GM12878 (cell line): Measurements from ENCODE around the gene KCTD19. TPM values are rescaled to one million over a fixed set of nuclear protein-coding genes. Genes with fewer than 3 reads are reported as not detected.

Experiments used
- ATAC-seq: fragments of 200-7000 bp; cut with Tn5 transposase; 3 replicates; pipeline ENCODE4 v1.9.1; 2020; ENCODE audit warnings: mild to moderate bottlenecking, moderate library complexity
- BruUV-seq: library from RNA; stranded (reverse); fragments of 400-500 nt; replicated peaks from 2 replicates; lab custom pipeline; 2021; lab: Mats Ljungman, UMichigan
- CTCF ChIA-PET: fragments of 300-600 bp; sonication (Branson Sonifier 250); formaldehyde crosslinking; extraction: SDS; loops from one replicate; lab custom pipeline; 2021; ENCODE audit warnings: inconsistent platforms; lab: Yijun Ruan, JAX
- POLR2A ChIA-PET: fragments of 350-600 bp; formaldehyde crosslinking; extraction: SDS; loops from one replicate; lab custom pipeline; 2021; ENCODE audit warnings: inconsistent platforms; lab: Charles Lee
- RAD21 ChIA-PET: fragments of 300-600 bp; sonication (Branson Sonifier 250); formaldehyde crosslinking; loops from one replicate; lab custom pipeline; 2023; ENCODE audit warnings: antibody characterized with exemption; ENCODE audit not compliant: unreplicated experiment; lab: Charles Lee
- SMC1A ChIA-PET: fragments of 300-600 bp; sonication (Branson Sonifier 250); formaldehyde crosslinking; loops from one replicate; lab custom pipeline; 2023; ENCODE audit not compliant: unreplicated experiment, uncharacterized antibody; lab: Charles Lee
- DNase-seq: peaks from one replicate; pipeline ENCODE4 v3.0.0-alpha.2; 2011; ENCODE audit warnings: low read depth, low spot score
- FAIRE-seq: peaks from 3 replicates; lab custom pipeline; 2011; peaks lifted over from hg19 to GRCh38; lab: Jason Lieb, UNC
- H2AFZ ChIP-seq: 2 replicates; pipeline ENCODE4 v1.6.0; 2011; ENCODE audit warnings: low read depth, low read length, control low read depth; ENCODE audit not compliant: control insufficient read depth
- H3K27ac ChIP-seq: 2 replicates; pipeline ENCODE4 v1.5.1; 2011; ENCODE audit warnings: control low read depth; ENCODE audit not compliant: control insufficient read depth, insufficient read depth
- H3K27me3 ChIP-seq, 2 experiments: replicated peaks in 1 of 2; 2 replicates each; pipeline versions ENCODE4 v1.6.0 to v1.6.1; 2011; ENCODE audit warnings: low read length in 1 of 2; ENCODE audit not compliant: control insufficient read depth in 2 of 2, insufficient read depth in 2 of 2
- H3K36me3 ChIP-seq, 2 experiments: 2 replicates each; pipeline ENCODE4 v1.5.1; 2011; ENCODE audit warnings: low read length in 1 of 2; ENCODE audit not compliant: control insufficient read depth in 2 of 2, insufficient read depth in 2 of 2
- H3K4me1 ChIP-seq: 2 replicates; pipeline ENCODE4 v1.6.1; 2011; ENCODE audit warnings: mild to moderate bottlenecking, low read length, moderate library complexity, mixed read lengths; ENCODE audit not compliant: control insufficient read depth, insufficient read depth
- H3K4me2 ChIP-seq: 2 replicates; pipeline ENCODE4 v1.6.0; 2011; ENCODE audit warnings: control low read depth; ENCODE audit not compliant: control insufficient read depth, insufficient read depth
- H3K4me3 ChIP-seq: fragments of 200-600 bp; sonication (generic); 2 replicates; pipeline ENCODE4 v1.5.1; 2016
- H3K79me2 ChIP-seq: 2 replicates; pipeline ENCODE4 v1.6.0; 2011; ENCODE audit warnings: low read length; ENCODE audit not compliant: control insufficient read depth, insufficient read depth
- H3K9ac ChIP-seq: 2 replicates; pipeline ENCODE4 v1.8.0; 2011; ENCODE audit warnings: low read length, control low read depth, mixed read lengths; ENCODE audit not compliant: control insufficient read depth, insufficient read depth
- H3K9me3 ChIP-seq: replicated peaks from 3 replicates; pipeline ENCODE4 v1.5.1; 2011; ENCODE audit warnings: mild to moderate bottlenecking, low read length; ENCODE audit not compliant: control insufficient read depth, insufficient read depth
- H4K20me1 ChIP-seq: 2 replicates; pipeline ENCODE4 v1.6.0; 2011; ENCODE audit not compliant: control insufficient read depth, insufficient read depth
- ATF3 ChIP-seq: IDR thresholded peaks from 2 replicates; pipeline ENCODE4 v1.6.1; 2011; ENCODE audit warnings: low read depth, mild to moderate bottlenecking, low read length, moderate library complexity, borderline replicate concordance; ENCODE audit errors: extremely low read depth
- BHLHE40 ChIP-seq, 2 experiments: fragments of 450-650 bp in 1 of 2; IDR thresholded peaks; 2 replicates each; pipeline ENCODE4 v1.6.1; 2011 to 2017; ENCODE audit warnings: low read depth in 2 of 2, borderline replicate concordance in 1 of 2, improper control_type of control experiment in 1 of 2, low read length in 1 of 2, mild to moderate bottlenecking in 1 of 2
- CTCF ChIP-seq, 3 experiments: IDR thresholded peaks in 2 of 3; conservative IDR thresholded peaks in 1 of 3; 2 replicates each; pipeline ENCODE4 v1.5.1; 2011; ENCODE audit warnings: low read depth in 3 of 3, low read length in 3 of 3, mild to moderate bottlenecking in 3 of 3, control low read depth in 2 of 3, moderate library complexity in 2 of 3, inconsistent platforms in 1 of 3, mixed read lengths in 1 of 3; ENCODE audit not compliant: control insufficient read depth in 2 of 3, insufficient read depth in 1 of 3; ENCODE audit errors: extremely low read depth in 1 of 3
- DPF2 ChIP-seq: fragments of 450-650 bp; IDR thresholded peaks from 2 replicates; pipeline ENCODE4 v1.6.1; 2017; ENCODE audit warnings: mild to moderate bottlenecking
- EED ChIP-seq: sonication (generic); IDR thresholded peaks from 2 replicates; pipeline ENCODE4 v1.6.1; 2016; ENCODE audit warnings: antibody characterized with exemption, low read depth
- FOXM1 ChIP-seq: IDR thresholded peaks from 2 replicates; pipeline ENCODE4 v1.6.1; 2012; ENCODE audit warnings: low read depth, mild to moderate bottlenecking, inconsistent platforms, low read length, moderate library complexity
- JUNB ChIP-seq: IDR thresholded peaks from 2 replicates; pipeline ENCODE4 v1.6.1; 2016; ENCODE audit warnings: antibody characterized with exemption, mild to moderate bottlenecking
- SMC3 ChIP-seq: IDR thresholded peaks from 2 replicates; pipeline ENCODE4 v1.6.1; 2011; ENCODE audit warnings: low read length, improper control_type of control experiment, borderline replicate concordance
- SP1 ChIP-seq: IDR thresholded peaks from one replicate; pipeline ENCODE4 v1.6.1; 2011; ENCODE audit warnings: low read depth, low read length
- TBL1XR1 ChIP-seq: IDR thresholded peaks from 2 replicates; pipeline ENCODE4 v1.6.1; 2012; ENCODE audit warnings: low read depth, low read length, improper control_type of control experiment
- TCF7 ChIP-seq: IDR thresholded peaks from 2 replicates; pipeline ENCODE4 v1.6.1; 2014; ENCODE audit warnings: antibody characterized with exemption, borderline replicate concordance
- USF2 ChIP-seq: IDR thresholded peaks from 2 replicates; pipeline ENCODE4 v1.6.1; 2011; ENCODE audit warnings: low read depth, low read length, improper control_type of control experiment, borderline replicate concordance
- ZNF384 ChIP-seq: IDR thresholded peaks from 2 replicates; pipeline ENCODE4 v1.6.1; 2012; ENCODE audit warnings: low read depth, mild to moderate bottlenecking, low read length, improper control_type of control experiment, borderline replicate concordance
- in situ Hi-C: fragments of 300-500 bp; cut with MboI; formaldehyde crosslinking; loops from 9 replicates; pipeline ENCODE4 v1.14.3; 2018; ENCODE audit warnings: mixed read lengths
- intact Hi-C: fragments of 100-400 bp; cut with micrococcal nuclease; formaldehyde crosslinking; loops from one replicate; pipeline ENCODE4 v1.14.2; 2022; ENCODE audit not compliant: unreplicated experiment
- polyA plus RNA-seq, 11 experiments: library from polyadenylated mRNA; depleted of rRNA in 4 of 11; unstranded in 6 of 11; stranded (reverse) in 5 of 11; fragments of >200 nt; fragmentation: Nextera tagmentation in 4 of 11; fragmentation: Illumina TruSeq in 1 of 11; extraction: Ambion mirVana in 4 of 11; extraction: Trizol in 1 of 11; gene quantifications; 1 replicate in 1 of 11; 2 replicates in 10 of 11; pipeline versions ENCODE4 v1.2.1 to v1.2.3, GENCODE V29; 2011 to 2016; ENCODE audit warnings: inconsistent platforms in 2 of 11, missing spikeins in 2 of 11, low read depth in 1 of 11
- total RNA-seq, 4 experiments: library from RNA; depleted of rRNA in 3 of 4; stranded (reverse); fragments of >200 nt in 3 of 4; fragmentation: Illumina TruSeq in 1 of 4; extraction: Trizol in 1 of 4; gene quantifications; 2 replicates each; pipeline versions ENCODE4 v1.2.1 to v1.2.3, GENCODE V29; 2013 to 2021
- TF ChIP-seq, protein P1 (sequence below): fragments of 450-650 bp; IDR thresholded peaks from 2 replicates; pipeline ENCODE4 v1.6.1; 2018; ENCODE audit warnings: borderline replicate concordance, mild to moderate bottlenecking; ENCODE audit not compliant: partially characterized antibody
- TF ChIP-seq, protein P2 (sequence below): fragments of 450-650 bp; IDR thresholded peaks from 2 replicates; pipeline ENCODE4 v1.6.1; 2016; ENCODE audit warnings: mild to moderate bottlenecking

KCTD19 gene
- total and polyA plus RNA-seq, 10 of the 15 experiments (the other 5 are each of a cell fraction or from before 2014, with no cell fraction given): 1.6 to 8.9 (median 3.9) TPM

DNA sequence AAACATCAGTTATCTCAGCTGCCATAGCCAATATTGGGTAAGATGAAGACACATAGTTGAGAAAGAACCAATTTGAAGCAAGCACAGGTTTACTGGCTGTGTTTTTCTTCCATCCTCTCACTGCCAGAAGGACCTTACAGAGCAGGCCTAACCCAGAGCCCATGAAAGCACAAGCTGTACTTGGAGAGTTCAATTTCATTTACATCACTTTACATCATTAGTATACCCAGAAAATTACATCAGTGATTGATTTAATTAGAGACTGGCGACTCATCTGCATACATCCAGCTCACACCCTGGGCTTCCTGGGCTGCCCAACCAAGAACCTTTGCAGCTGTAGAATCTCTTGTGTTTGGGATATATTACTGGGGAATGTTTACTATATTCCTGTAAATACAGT is 23.8 kb upstream of the KCTD19 start (continued):
- TF ChIP-seq, protein P1, sequence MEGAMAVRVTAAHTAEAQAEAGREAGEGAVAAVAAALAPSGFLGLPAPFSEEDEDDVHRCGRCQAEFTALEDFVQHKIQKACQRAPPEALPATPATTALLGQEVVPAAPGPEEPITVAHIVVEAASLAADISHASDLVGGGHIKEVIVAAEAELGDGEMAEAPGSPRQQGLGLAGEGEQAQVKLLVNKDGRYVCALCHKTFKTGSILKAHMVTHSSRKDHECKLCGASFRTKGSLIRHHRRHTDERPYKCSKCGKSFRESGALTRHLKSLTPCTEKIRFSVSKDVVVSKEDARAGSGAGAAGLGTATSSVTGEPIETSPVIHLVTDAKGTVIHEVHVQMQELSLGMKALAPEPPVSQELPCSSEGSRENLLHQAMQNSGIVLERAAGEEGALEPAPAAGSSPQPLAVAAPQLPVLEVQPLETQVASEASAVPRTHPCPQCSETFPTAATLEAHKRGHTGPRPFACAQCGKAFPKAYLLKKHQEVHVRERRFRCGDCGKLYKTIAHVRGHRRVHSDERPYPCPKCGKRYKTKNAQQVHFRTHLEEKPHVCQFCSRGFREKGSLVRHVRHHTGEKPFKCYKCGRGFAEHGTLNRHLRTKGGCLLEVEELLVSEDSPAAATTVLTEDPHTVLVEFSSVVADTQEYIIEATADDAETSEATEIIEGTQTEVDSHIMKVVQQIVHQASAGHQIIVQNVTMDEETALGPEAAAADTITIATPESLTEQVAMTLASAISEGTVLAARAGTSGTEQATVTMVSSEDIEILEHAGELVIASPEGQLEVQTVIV: no peak
- TF ChIP-seq CTCF (IDR thresholded peaks at IDR 0.05 in 2 of 3, conservative IDR thresholded peaks at IDR 0.05 in 1 of 3; ENCODE audit: control insufficient read depth in 2 of 3, extremely low read depth in 1 of 3, insufficient read depth in 1 of 3, low read depth in 3 of 3, low read length in 3 of 3) (no peak), DPF2 (no peak), JUNB (no peak)
- TF ChIP-seq, all 136 proteins: peak for 0

DNA sequence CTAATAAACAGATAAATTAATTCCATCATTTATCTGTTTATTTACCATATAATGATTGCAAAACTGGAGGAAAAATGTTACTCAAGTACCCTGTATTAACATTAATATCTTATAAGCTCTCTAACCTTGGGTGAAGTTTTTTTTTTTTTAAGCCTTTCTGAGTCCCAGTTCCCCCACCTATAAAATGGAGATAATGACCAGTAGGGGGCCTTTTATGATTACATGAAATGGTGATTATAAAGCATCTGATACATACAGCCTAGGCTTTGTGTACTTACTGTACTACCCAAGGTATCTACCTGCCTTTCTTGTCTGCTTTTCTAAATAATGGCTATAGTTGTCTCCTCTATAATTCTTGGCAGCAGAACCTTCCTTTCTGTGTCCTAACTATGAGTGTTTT is 22.6 kb upstream of the KCTD19 start:
- SMC1A ChIA-PET: interaction anchor here (0.9 to 2.6 kb wide), 3 partner anchors 10 to 111 kb away, joined by 3 to 11 read pairs (median 3); no protein-coding TSS in a partner anchor
- TF ChIP-seq BHLHE40 (IDR thresholded peaks at IDR 0.05; ENCODE audit: borderline replicate concordance in 1 of 2, low read depth in 2 of 2, low read length in 1 of 2) (no peak), SP1 (no peak), USF2 (no peak), EED (no peak), TCF7 (no peak), TBL1XR1 (no peak), FOXM1 (no peak), SMC3 (peak; percentile 39; the same call in 1 of the 2 replicates), ATF3 (no peak), ZNF384 (peak; percentile 61; the same call in 1 of the 2 replicates)
- TF ChIP-seq, protein P2, sequence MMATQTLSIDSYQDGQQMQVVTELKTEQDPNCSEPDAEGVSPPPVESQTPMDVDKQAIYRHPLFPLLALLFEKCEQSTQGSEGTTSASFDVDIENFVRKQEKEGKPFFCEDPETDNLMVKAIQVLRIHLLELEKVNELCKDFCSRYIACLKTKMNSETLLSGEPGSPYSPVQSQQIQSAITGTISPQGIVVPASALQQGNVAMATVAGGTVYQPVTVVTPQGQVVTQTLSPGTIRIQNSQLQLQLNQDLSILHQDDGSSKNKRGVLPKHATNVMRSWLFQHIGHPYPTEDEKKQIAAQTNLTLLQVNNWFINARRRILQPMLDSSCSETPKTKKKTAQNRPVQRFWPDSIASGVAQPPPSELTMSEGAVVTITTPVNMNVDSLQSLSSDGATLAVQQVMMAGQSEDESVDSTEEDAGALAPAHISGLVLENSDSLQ: no peak

More for the DNA sequence above, 22.6 kb upstream of the KCTD19 start:
- Histone ChIP-seq H3K4me2 (no peak overlapping the region), H3K27ac (no peak overlapping the region), H3K9me3 (no peaks in the 10 kb centered on the region), H2AFZ (no peak overlapping the region), H3K27me3 (no peaks in the 10 kb centered on the region), H3K79me2 (no peaks in the 10 kb centered on the region), H3K4me3 (no peak overlapping the region), H4K20me1 (no peaks in the 10 kb centered on the region), H3K4me1 (no peaks in the 10 kb centered on the region), H3K9ac (no peak overlapping the region), H3K36me3 (no peaks in the 10 kb centered on the region)
- ChIA-PET CTCF (interaction anchor here (0.6 to 1.5 kb wide), 5 partner anchors 10 to 113 kb away, joined by 3 to 5 read pairs (median 4); no protein-coding TSS in a partner anchor), POLR2A (no interaction called here), RAD21 (interaction anchor here (1.2 kb wide), 1 partner anchor 89 kb away, joined by 3 read pairs; no protein-coding TSS in a partner anchor)
- intact Hi-C loops (loop anchor here (5.0 kb wide), 1 partner anchor 118 kb away; no protein-coding TSS in a partner anchor), in situ Hi-C loops (no loop called here)
- FAIRE-seq (no peak), DNase-seq (no peak), ATAC-seq (peak; percentile 83)
- no TSS peak for BruUV-seq
